ENCODE data around the gene EFEMP1.

EFEMP1 gene

GRCh38 chr2:55922291-55922907 is 1.2 kb downstream of the EFEMP1 start:
- Histone ChIP-seq H3K36me3 (ENCODE audit: control insufficient read depth in 4 of 4, insufficient read depth in 4 of 4, low read length in 3 of 4) (no peaks in the 10 kb centered on the region), H3K27ac (ENCODE audit: insufficient read depth in 1 of 2, low read depth in 1 of 2, low read length in 2 of 2, poor library complexity in 1 of 2, severe bottlenecking in 2 of 2) (no peak overlapping the region), H3K4me1 (ENCODE audit: control extremely low read depth in 1 of 4, control insufficient read depth in 4 of 4, insufficient read depth in 4 of 4, low read length in 3 of 4) (peaks cover 0 to 11% (median 5%) of the 10 kb centered on the region in 4 experiments), H3K4me3 (ENCODE audit: control insufficient read depth in 1 of 7, extremely low read depth in 1 of 7, insufficient read depth in 4 of 7, low read depth in 2 of 7, low read length in 6 of 7) (no peak overlapping the region), H3K9me3 (ENCODE audit: control extremely low read depth in 1 of 5, control insufficient read depth in 4 of 5, insufficient read depth in 2 of 5, low read depth in 1 of 5, low read length in 4 of 5) (peaks cover 0 to 1% (median 0%) of the 10 kb centered on the region in 5 experiments), H3K27me3 (replicated peaks in 2 of 5; ENCODE audit: control insufficient read depth in 4 of 5, insufficient read depth in 5 of 5, low read length in 4 of 5) (peaks cover 20 to 77% (median 31%) of the 10 kb centered on the region in 5 experiments)
- WGBS (ENCODE audit: insufficient coverage): 14% methylated on average over 14 of the region's 19 CpGs
- peak in 1 of 3 donors; percentile 7 for DNase-seq
- ChIA-PET CTCF (no interaction called here), POLR2A (no interaction called here)

GRCh38 chr2:55919574-55919973 is 4.0 kb downstream of the EFEMP1 start:
- no peaks in the 10 kb centered on the region for H3K36me3 ChIP-seq (ENCODE audit: control insufficient read depth in 4 of 4, insufficient read depth in 4 of 4, low read length in 3 of 4)
- H3K9me3 ChIP-seq (ENCODE audit: control extremely low read depth in 1 of 5, control insufficient read depth in 4 of 5, insufficient read depth in 2 of 5, low read depth in 1 of 5, low read length in 4 of 5): no peaks in the 10 kb centered on the region
- peaks cover 0 to 11% (median 5%) of the 10 kb centered on the region in 4 experiments for H3K4me1 ChIP-seq (ENCODE audit: control extremely low read depth in 1 of 4, control insufficient read depth in 4 of 4, insufficient read depth in 4 of 4, low read length in 3 of 4)
- no peak overlapping the region for H3K4me3 ChIP-seq (ENCODE audit: control insufficient read depth in 1 of 7, extremely low read depth in 1 of 7, insufficient read depth in 4 of 7, low read depth in 2 of 7, low read length in 6 of 7)
- ChIA-PET POLR2A (no interaction called here), CTCF (no interaction called here)
- H3K27me3 ChIP-seq (replicated peaks in 2 of 5; ENCODE audit: control insufficient read depth in 4 of 5, insufficient read depth in 5 of 5, low read length in 4 of 5): peaks cover 21 to 57% (median 24%) of the 10 kb centered on the region in 5 experiments
- 97% methylated on average over 3 of the region's 3 CpGs for WGBS (ENCODE audit: insufficient coverage)
- DNase-seq: no peak
- no peak overlapping the region for H3K27ac ChIP-seq (ENCODE audit: insufficient read depth in 1 of 2, low read depth in 1 of 2, low read length in 2 of 2, poor library complexity in 1 of 2, severe bottlenecking in 2 of 2)

GRCh38 chr2:55918856-55919255 is 4.7 kb downstream of the EFEMP1 start:
- no peak overlapping the region for H3K4me3 ChIP-seq (ENCODE audit: control insufficient read depth in 1 of 7, extremely low read depth in 1 of 7, insufficient read depth in 4 of 7, low read depth in 2 of 7, low read length in 6 of 7)
- ChIA-PET POLR2A (no interaction called here), CTCF (no interaction called here)
- H3K27ac ChIP-seq (ENCODE audit: insufficient read depth in 1 of 2, low read depth in 1 of 2, low read length in 2 of 2, poor library complexity in 1 of 2, severe bottlenecking in 2 of 2): no peak overlapping the region
- no peaks in the 10 kb centered on the region for H3K36me3 ChIP-seq (ENCODE audit: control insufficient read depth in 4 of 4, insufficient read depth in 4 of 4, low read length in 3 of 4)
- WGBS (ENCODE audit: insufficient coverage): 86% methylated on average over 1 of the region's 1 CpG
- H3K4me1 ChIP-seq (ENCODE audit: control extremely low read depth in 1 of 4, control insufficient read depth in 4 of 4, insufficient read depth in 4 of 4, low read length in 3 of 4): peaks cover 0 to 10% (median 5%) of the 10 kb centered on the region in 4 experiments
- no peaks in the 10 kb centered on the region for H3K9me3 ChIP-seq (ENCODE audit: control extremely low read depth in 1 of 5, control insufficient read depth in 4 of 5, insufficient read depth in 2 of 5, low read depth in 1 of 5, low read length in 4 of 5)
- DNase-seq: no peak
- H3K27me3 ChIP-seq (replicated peaks in 2 of 5; ENCODE audit: control insufficient read depth in 4 of 5, insufficient read depth in 5 of 5, low read length in 4 of 5): peaks cover 16 to 50% (median 18%) of the 10 kb centered on the region in 5 experiments

GRCh38 chr2:55917713-55918390 is 5.7 kb downstream of the EFEMP1 start:
- 99% methylated on average over 7 of the region's 11 CpGs for WGBS (ENCODE audit: insufficient coverage)
- ChIA-PET POLR2A (no interaction called here), CTCF (interaction anchor here (0.7 kb wide), 1 partner anchor 22 kb away, joined by 3 read pairs; no protein-coding TSS in a partner anchor)
- Histone ChIP-seq H3K27me3 (replicated peaks in 2 of 5; ENCODE audit: control insufficient read depth in 4 of 5, insufficient read depth in 5 of 5, low read length in 4 of 5) (peaks cover 11 to 42% (median 18%) of the 10 kb centered on the region in 5 experiments), H3K36me3 (ENCODE audit: control insufficient read depth in 4 of 4, insufficient read depth in 4 of 4, low read length in 3 of 4) (no peaks in the 10 kb centered on the region), H3K4me1 (ENCODE audit: control extremely low read depth in 1 of 4, control insufficient read depth in 4 of 4, insufficient read depth in 4 of 4, low read length in 3 of 4) (peaks cover 0 to under 1% (median 0%) of the 10 kb centered on the region in 4 experiments), H3K4me3 (ENCODE audit: control insufficient read depth in 1 of 7, extremely low read depth in 1 of 7, insufficient read depth in 4 of 7, low read depth in 2 of 7, low read length in 6 of 7) (no peak overlapping the region), H3K9me3 (ENCODE audit: control extremely low read depth in 1 of 5, control insufficient read depth in 4 of 5, insufficient read depth in 2 of 5, low read depth in 1 of 5, low read length in 4 of 5) (no peaks in the 10 kb centered on the region), H3K27ac (ENCODE audit: insufficient read depth in 1 of 2, low read depth in 1 of 2, low read length in 2 of 2, poor library complexity in 1 of 2, severe bottlenecking in 2 of 2) (no peak overlapping the region)
- DNase-seq: no peak

- Histone ChIP-seq H3K27me3 (replicated peaks in 2 of 5; ENCODE audit: control insufficient read depth in 4 of 5, insufficient read depth in 5 of 5, low read length in 4 of 5) (peaks cover 5 to 35% (median 18%) of the 10 kb centered on the region in 5 experiments), H3K4me1 (ENCODE audit: control extremely low read depth in 1 of 4, control insufficient read depth in 4 of 4, insufficient read depth in 4 of 4, low read length in 3 of 4) (no peaks in the 10 kb centered on the region), H3K9me3 (ENCODE audit: control extremely low read depth in 1 of 5, control insufficient read depth in 4 of 5, insufficient read depth in 2 of 5, low read depth in 1 of 5, low read length in 4 of 5) (no peaks in the 10 kb centered on the region), H3K36me3 (ENCODE audit: control insufficient read depth in 4 of 4, insufficient read depth in 4 of 4, low read length in 3 of 4) (no peaks in the 10 kb centered on the region), H3K4me3 (ENCODE audit: control insufficient read depth in 1 of 7, extremely low read depth in 1 of 7, insufficient read depth in 4 of 7, low read depth in 2 of 7, low read length in 6 of 7) (no peak overlapping the region), H3K27ac (ENCODE audit: insufficient read depth in 1 of 2, low read depth in 1 of 2, low read length in 2 of 2, poor library complexity in 1 of 2, severe bottlenecking in 2 of 2) (no peak overlapping the region)
- ChIA-PET CTCF (interaction anchor here (0.7 to 1.2 kb wide), 2 partner anchors 9 to 23 kb away, joined by 3 read pairs; no protein-coding TSS in a partner anchor), POLR2A (no interaction called here)
- WGBS (ENCODE audit: insufficient coverage): 98% methylated on average over 5 of the region's 5 CpGs
- no peak for DNase-seq
Observed at GRCh38 chr2:55917117-55917516, 6.5 kb downstream of the EFEMP1 start.

GRCh38 chr2:55916473-55917049 is 7.0 kb downstream of the EFEMP1 start:
- no peak overlapping the region for H3K4me3 ChIP-seq (ENCODE audit: control insufficient read depth in 1 of 7, extremely low read depth in 1 of 7, insufficient read depth in 4 of 7, low read depth in 2 of 7, low read length in 6 of 7)
- ChIA-PET POLR2A (no interaction called here), CTCF (interaction anchor here (1.2 kb wide), 1 partner anchor 9 kb away, joined by 3 read pairs; no protein-coding TSS in a partner anchor)
- no peak for DNase-seq
- no peak overlapping the region for H3K27ac ChIP-seq (ENCODE audit: insufficient read depth in 1 of 2, low read depth in 1 of 2, low read length in 2 of 2, poor library complexity in 1 of 2, severe bottlenecking in 2 of 2)
- H3K27me3 ChIP-seq (replicated peaks in 2 of 5; ENCODE audit: control insufficient read depth in 4 of 5, insufficient read depth in 5 of 5, low read length in 4 of 5): peaks cover 0 to 29% (median 12%) of the 10 kb centered on the region in 5 experiments
- H3K36me3 ChIP-seq (ENCODE audit: control insufficient read depth in 4 of 4, insufficient read depth in 4 of 4, low read length in 3 of 4): no peaks in the 10 kb centered on the region
- no peaks in the 10 kb centered on the region for H3K9me3 ChIP-seq (ENCODE audit: control extremely low read depth in 1 of 5, control insufficient read depth in 4 of 5, insufficient read depth in 2 of 5, low read depth in 1 of 5, low read length in 4 of 5)
- no peaks in the 10 kb centered on the region for H3K4me1 ChIP-seq (ENCODE audit: control extremely low read depth in 1 of 4, control insufficient read depth in 4 of 4, insufficient read depth in 4 of 4, low read length in 3 of 4)
- 97% methylated on average over 5 of the region's 7 CpGs for WGBS (ENCODE audit: insufficient coverage)

- no peaks in the 10 kb centered on the region for H3K36me3 ChIP-seq (ENCODE audit: control insufficient read depth in 4 of 4, insufficient read depth in 4 of 4, low read length in 3 of 4)
- ChIA-PET POLR2A (no interaction called here), CTCF (no interaction called here)
- H3K4me3 ChIP-seq (ENCODE audit: control insufficient read depth in 1 of 7, extremely low read depth in 1 of 7, insufficient read depth in 4 of 7, low read depth in 2 of 7, low read length in 6 of 7): no peak overlapping the region
- peaks cover 0 to 1% (median 0%) of the 10 kb centered on the region in 5 experiments for H3K9me3 ChIP-seq (ENCODE audit: control extremely low read depth in 1 of 5, control insufficient read depth in 4 of 5, insufficient read depth in 2 of 5, low read depth in 1 of 5, low read length in 4 of 5)
- no peak for DNase-seq
- no CpG with 5 or more reads among the region's 1 CpG for WGBS (ENCODE audit: insufficient coverage)
- no peaks in the 10 kb centered on the region for H3K4me1 ChIP-seq (ENCODE audit: control extremely low read depth in 1 of 4, control insufficient read depth in 4 of 4, insufficient read depth in 4 of 4, low read length in 3 of 4)
- peaks cover 0 to 22% (median 4%) of the 10 kb centered on the region in 5 experiments for H3K27me3 ChIP-seq (replicated peaks in 2 of 5; ENCODE audit: control insufficient read depth in 4 of 5, insufficient read depth in 5 of 5, low read length in 4 of 5)
- H3K27ac ChIP-seq (ENCODE audit: insufficient read depth in 1 of 2, low read depth in 1 of 2, low read length in 2 of 2, poor library complexity in 1 of 2, severe bottlenecking in 2 of 2): no peak overlapping the region
Observed at GRCh38 chr2:55914786-55915185, 8.8 kb downstream of the EFEMP1 start.
